Ovary (tissue), 9 donors: ENCODE measurements around the gene CFAP61. TPM values are rescaled to one million over a fixed set of nuclear protein-coding genes. Genes with fewer than 3 reads are reported as not detected.

Experiments used
- DNase-seq, 5 donors: peaks; one replicate each; pipeline ENCODE4 v3.0.0-alpha.2; 2019 to 2020
- H3K27ac ChIP-seq, 2 donors: fragments of 200-600 bp; one replicate each; pipeline versions ENCODE4 v1.5.1 to v1.8.0; 2019 to 2022
- H3K27me3 ChIP-seq: fragments of 200-600 bp; one replicate; pipeline ENCODE4 v1.8.0; 2022
- H3K36me3 ChIP-seq: fragments of 200-600 bp; sonication (generic); one replicate; pipeline ENCODE4 v1.5.1; 2019
- H3K4me1 ChIP-seq: one replicate; pipeline ENCODE4 v1.8.1; 2013; ENCODE audit warnings: mild to moderate bottlenecking, moderate library complexity; ENCODE audit not compliant: insufficient read depth
- H3K4me3 ChIP-seq: fragments of 200-600 bp; sonication (generic); one replicate; pipeline ENCODE4 v1.5.1; 2017
- H3K9me3 ChIP-seq, 2 donors: fragments of 200-600 bp in 1 of 2; sonication (generic) in 1 of 2; one replicate each; pipeline versions ENCODE4 v1.5.1 to v1.8.1; 2013 to 2019; ENCODE audit warnings: mild to moderate bottlenecking in 1 of 2, moderate library complexity in 1 of 2
- CTCF ChIP-seq, 3 donors: fragments of 450-650 bp in 2 of 3; fragments of 200-600 bp in 1 of 3; IDR thresholded peaks; one replicate each; pipeline versions ENCODE4 v1.5.1 to v1.8.0; 2016 to 2022; ENCODE audit warnings: antibody characterized with exemption in 3 of 3, mild to moderate bottlenecking in 1 of 3
- EP300 ChIP-seq: sonication (generic); formaldehyde crosslinking; IDR thresholded peaks from one replicate; pipeline ENCODE4 v1.6.1; 2017; ENCODE audit warnings: antibody characterized with exemption
- POLR2A ChIP-seq: fragments of 450-650 bp; IDR thresholded peaks from one replicate; pipeline ENCODE4 v1.6.1; 2017; ENCODE audit warnings: antibody characterized with exemption, mild to moderate bottlenecking, moderate library complexity
- WGBS, 3 donors: extraction: QIAGEN DNeasy Blood & Tissue Kit in 1 of 3; methylation state at CpG; one replicate each; pipeline versions ENCODE4 v1.1.5 to v1.1.7; 2013 to 2017; 5-methylcytosine and 5-hydroxymethylcytosine counted together
- intact Hi-C, 4 donors: fragments of 100-400 bp; cut with DNase I; formaldehyde crosslinking; loops; one replicate each; pipeline versions ENCODE4 v1.11.0 to v1.15.1; 2022 to 2023
- polyA plus RNA-seq, 2 donors: library from polyadenylated mRNA; stranded (reverse); fragments of 200-250 nt in 1 of 2; fragments of 350-450 nt in 1 of 2; fragmentation: Illumina TruSeq in 1 of 2; extraction: RNeasy Lipid Tissue Mini Kit (QIAGEN cat#74804) in 1 of 2; gene quantifications; one replicate each; pipeline ENCODE4 v1.2.3, GENCODE V29; 2013 to 2014
- total RNA-seq, 7 donors: library from RNA; depleted of rRNA in 2 of 7; stranded (reverse); fragments of >200 nt in 2 of 7; fragmentation: NEBNext Ultra II Directional in 3 of 7; extraction: Animal tissue kit (Norgen Biotek cat#: 25700) in 3 of 7; gene quantifications; one replicate each; pipeline versions ENCODE4 v1.1.0 to v1.2.4, GENCODE V29; 2016 to 2023
- donor health status: DM: no; HTN: no; CAD: no; lungs with moderate emphysema.
- donor health status: DM: no; HTN: no; CAD: no.
- donor health status: Bipolar disorder and iron deficiency.
- donor health status: DM: yes; HTN: yes; CAD: no.
- donor health status: DM: no; HTN: no; CAD: no.
- donor health status: DM: yes; HTN: yes; CAD: no.

The CFAP61 gene
- total and polyA plus RNA-seq, 9 donors, result 0.12 to 13.1 (median 0.96) TPM; not detected in 1

DNA sequence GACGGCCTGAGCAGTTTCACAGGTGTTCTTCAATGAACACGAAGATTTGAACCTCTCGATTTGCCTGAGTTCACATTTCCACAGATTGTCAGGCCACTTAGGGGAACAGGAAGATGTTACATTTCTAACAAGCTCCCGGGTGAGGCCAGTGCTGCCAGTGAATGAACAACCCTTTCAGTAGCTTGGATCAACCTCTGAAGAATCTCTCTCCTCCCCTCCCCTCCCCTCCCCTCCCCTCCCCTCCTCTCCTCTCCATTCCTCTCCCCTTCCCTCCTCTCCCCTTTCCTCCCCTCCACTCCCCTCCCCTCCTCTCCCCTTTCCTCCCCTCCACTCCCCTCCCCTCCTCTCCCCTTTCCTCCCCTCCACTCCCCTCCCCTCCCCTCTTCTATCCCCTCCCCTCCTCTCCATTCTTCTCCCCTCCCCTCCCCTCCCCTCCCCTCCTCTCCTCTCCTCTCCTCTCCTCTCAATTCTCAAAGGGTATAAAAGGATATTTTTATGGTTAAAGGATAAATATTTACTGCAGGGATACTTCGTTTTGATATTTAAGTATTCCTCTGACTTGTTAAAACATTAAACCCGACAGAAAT, 201.5 kb downstream of the CFAP61 start:
- TF ChIP-seq EP300 (no peak), POLR2A (no peak), CTCF (IDR thresholded peaks at IDR 0.05) (no peak)
- no peak for DNase-seq
- Histone ChIP-seq H3K27ac (no peak overlapping the region), H3K36me3 (no peaks in the 10 kb centered on the region), H3K4me3 (no peak overlapping the region), H3K27me3 (no peaks in the 10 kb centered on the region), H3K4me1 (no peaks in the 10 kb centered on the region), H3K9me3 (no peaks in the 10 kb centered on the region)
- WGBS, 3 donors, result 59 to 70% (median 60%) methylated on average over 6 of the region's 6 CpGs
- intact Hi-C loops, result no loop called here

DNA sequence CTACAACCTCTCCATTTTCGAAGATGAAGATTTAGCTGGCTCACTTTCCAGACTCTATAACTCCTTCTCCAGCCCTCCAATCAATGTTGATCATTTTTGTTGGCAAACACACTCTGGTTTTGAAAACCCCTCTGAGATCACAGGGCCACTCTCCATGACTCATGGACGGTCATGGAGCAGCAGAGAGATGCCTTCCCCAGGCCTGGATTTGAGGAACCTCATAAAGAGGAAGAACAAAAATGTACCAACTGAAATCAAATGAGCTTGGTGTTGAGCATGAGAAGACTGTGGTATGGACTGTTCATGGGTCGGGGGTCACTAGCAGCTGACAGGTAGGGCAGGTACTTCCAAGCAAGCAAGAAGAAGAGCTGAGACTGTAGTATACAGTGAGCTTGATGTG, 202.8 kb downstream of the CFAP61 start:
- no peak for DNase-seq
- no peak overlapping the region for H3K4me3 ChIP-seq
- TF ChIP-seq POLR2A, result no peak
- no peak for TF ChIP-seq CTCF (IDR thresholded peaks at IDR 0.05)
- no peak for TF ChIP-seq EP300
- no peaks in the 10 kb centered on the region for H3K4me1 ChIP-seq
- H3K36me3 ChIP-seq, result no peaks in the 10 kb centered on the region
- no peak overlapping the region for H3K27ac ChIP-seq
- intact Hi-C loops, result no loop called here
- 57 to 72% (median 66%) methylated on average over 3 of the region's 3 CpGs for WGBS, 3 donors
- no peaks in the 10 kb centered on the region for H3K9me3 ChIP-seq
- no peaks in the 10 kb centered on the region for H3K27me3 ChIP-seq

DNA sequence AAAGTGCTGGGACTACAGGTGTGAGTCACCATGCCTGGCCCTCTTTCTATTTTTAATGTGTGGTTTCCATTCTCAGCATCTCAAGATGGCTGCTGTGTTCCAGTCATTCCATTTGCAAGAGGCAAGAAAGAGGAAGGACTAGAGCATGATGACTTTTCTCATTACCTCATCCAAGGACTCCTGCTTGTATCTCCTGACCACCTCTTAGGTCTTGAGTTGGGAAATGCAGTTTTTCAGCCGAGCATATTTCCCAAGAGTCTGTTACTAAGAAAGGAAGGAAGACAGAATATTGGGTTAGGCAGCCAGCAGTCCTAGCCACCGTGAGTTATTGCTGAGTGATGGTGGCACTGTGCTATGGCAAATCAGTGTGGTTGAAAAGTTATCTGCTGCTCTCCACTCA, 207.2 kb downstream of the CFAP61 start:
- no peak overlapping the region for H3K4me3 ChIP-seq
- no peaks in the 10 kb centered on the region for H3K4me1 ChIP-seq
- no peak for TF ChIP-seq CTCF (IDR thresholded peaks at IDR 0.05)
- TF ChIP-seq EP300, result no peak
- TF ChIP-seq POLR2A, result no peak
- 69 to 73% (median 71%) methylated on average over 2 of the region's 2 CpGs for WGBS, 3 donors
- DNase-seq, result no peak
- H3K27me3 ChIP-seq, result no peaks in the 10 kb centered on the region
- no peaks in the 10 kb centered on the region for H3K36me3 ChIP-seq
- H3K9me3 ChIP-seq, result no peaks in the 10 kb centered on the region
- intact Hi-C loops, result no loop called here
- no peak overlapping the region for H3K27ac ChIP-seq

DNA sequence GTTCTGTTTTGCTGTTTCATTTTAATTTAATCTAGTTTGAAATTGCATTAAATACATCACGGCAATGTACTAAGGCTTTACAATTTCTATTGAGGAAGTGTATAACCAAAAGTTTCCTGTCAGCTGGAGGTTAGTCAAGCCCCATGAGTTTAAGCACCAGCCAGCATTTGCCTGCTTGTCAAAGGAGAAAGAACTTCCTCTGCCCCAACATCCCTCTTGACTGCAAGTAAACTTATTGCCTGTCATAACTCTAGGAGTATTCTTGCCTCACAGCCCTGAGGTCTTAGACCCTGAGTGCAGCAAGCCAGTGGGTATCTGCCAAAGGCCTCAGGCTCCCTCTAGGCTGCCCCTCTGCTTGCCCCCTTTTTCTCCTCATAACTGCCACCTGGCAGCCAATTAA, 208.8 kb downstream of the CFAP61 start:
- H3K27me3 ChIP-seq, result no peaks in the 10 kb centered on the region
- no peaks in the 10 kb centered on the region for H3K4me1 ChIP-seq
- H3K27ac ChIP-seq, result no peak overlapping the region
- no peak for TF ChIP-seq CTCF (IDR thresholded peaks at IDR 0.05)
- no peak for TF ChIP-seq EP300
- TF ChIP-seq POLR2A, result no peak
- H3K36me3 ChIP-seq, result no peaks in the 10 kb centered on the region
- H3K4me3 ChIP-seq, result no peak overlapping the region
- intact Hi-C loops, result no loop called here
- WGBS, 3 donors, result 83 to 86% (median 85%) methylated on average over 1 of the region's 1 CpG
- no peaks in the 10 kb centered on the region for H3K9me3 ChIP-seq
- DNase-seq, result no peak
